ENCODE measurements around the gene C17orf107. TPM values are rescaled to one million over a fixed set of nuclear protein-coding genes. Genes with fewer than 3 reads are reported as not detected.
A peak's percentile ranks its signal among the peaks of the same experiment; 100 is the strongest.

Gene C17orf107
- total and polyA plus RNA-seq, 2 of the 13 experiments (the other 11 are each of a cell fraction or from before 2014, with no cell fraction given), result 0.20 to 0.59 TPM

- ATAC-seq, result no peak
Measured at GRCh38 chr17:4898927-4899326, 409 bp upstream of the C17orf107 start.

DNA sequence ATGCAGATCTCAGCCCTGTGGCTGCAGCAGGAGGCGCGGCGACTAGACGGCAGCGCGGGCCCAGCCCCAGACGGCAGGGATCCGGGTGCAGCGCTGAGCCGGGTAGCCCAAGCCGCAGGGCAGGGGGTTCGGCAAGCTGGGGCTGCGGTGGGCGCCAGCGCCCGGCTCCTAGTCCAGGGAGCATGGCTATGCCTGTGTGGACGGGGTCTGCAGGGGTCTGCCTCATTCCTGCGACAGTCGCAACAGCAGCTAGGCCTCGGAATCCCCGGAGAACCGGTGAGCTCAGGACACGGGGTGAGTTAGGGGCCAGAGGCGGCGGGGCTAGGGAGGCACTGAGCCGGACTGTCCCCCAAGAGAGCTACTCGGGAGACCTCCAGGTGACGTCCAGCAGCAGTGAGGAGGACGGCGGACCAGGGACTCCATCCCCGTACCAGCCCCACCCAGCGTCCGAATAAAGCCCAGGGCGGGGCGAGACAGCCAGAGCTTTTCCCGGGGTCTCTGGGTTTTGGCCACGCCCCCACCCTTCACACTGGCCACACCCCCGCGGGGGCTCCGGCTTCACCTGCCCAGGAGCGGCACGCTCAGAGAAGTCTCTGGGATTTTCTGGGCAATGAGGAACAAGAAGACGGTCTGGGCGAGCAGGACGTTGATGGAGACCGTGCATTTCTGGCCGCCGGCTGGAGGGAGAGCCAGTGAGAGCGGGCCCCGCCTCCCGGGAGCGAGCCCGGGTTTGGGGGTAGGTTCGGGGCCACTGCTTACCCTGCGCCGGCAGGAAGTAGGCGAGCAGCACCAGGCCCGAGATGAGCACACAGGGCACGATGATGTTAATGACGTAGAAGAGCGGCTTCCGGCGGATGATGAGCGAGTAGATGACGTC is 1.1 kb downstream of the C17orf107 start:
- intact Hi-C loops (cut with micrococcal nuclease; ENCODE audit: unreplicated experiment), result loop anchor here (10.0 kb wide), 1 partner anchor 164 kb away; no protein-coding TSS in a partner anchor
- POLR2A ChIA-PET, result no interaction called here
- no peak for DNase-seq (ENCODE audit: low spot score)

More at GRCh38 chr17:4898927-4899326, 409 bp upstream of the C17orf107 start:
- no peak overlapping the region for H2AFZ ChIP-seq (ENCODE audit: low read length)
- no peaks in the 10 kb centered on the region for H3K79me2 ChIP-seq (ENCODE audit: insufficient read depth, low read length)
- H3K9me3 ChIP-seq (ENCODE audit: low read length), result no peaks in the 10 kb centered on the region
- in situ Hi-C loops (cut with HindIII; ENCODE audit: extremely low pct_ligation_motif_present, low pct_unique_long_range_greater_than_20kb), result loop anchor here (10.0 kb wide), 1 partner anchor 344 kb away; the partner anchor contains the start of gene MYBBP1A
- H3K9ac ChIP-seq (ENCODE audit: insufficient read depth, low read depth, low read length), result no peak overlapping the region
- no peaks in the 10 kb centered on the region for H4K20me1 ChIP-seq (ENCODE audit: insufficient read depth, low read length)
- peak; percentile 95 for TF ChIP-seq AGO2 (optimal IDR thresholded peaks at IDR 0.05; ENCODE audit: low read depth, low read length)
- TF ChIP-seq, protein P1, sequence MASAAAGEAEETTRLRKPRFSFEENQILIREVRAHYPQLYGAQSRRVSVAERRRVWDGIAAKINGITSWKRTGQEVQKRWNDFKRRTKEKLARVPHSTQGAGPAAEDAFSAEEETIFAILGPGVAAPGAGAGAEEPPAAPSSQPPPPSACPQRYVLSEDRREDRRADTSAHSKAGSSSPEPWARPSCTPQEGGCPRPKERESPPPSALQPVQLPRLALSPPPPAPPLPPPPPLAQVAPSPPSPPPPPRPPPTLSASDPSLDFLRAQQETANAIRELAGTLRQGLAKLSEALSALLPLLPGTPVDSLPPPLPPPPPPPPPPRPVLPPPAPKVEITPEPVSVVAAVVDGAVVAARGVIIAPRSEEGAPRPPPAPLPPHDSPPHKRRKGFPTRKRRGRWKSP (CRISPR knock-in tag; IDR thresholded peaks at IDR 0.05), result no peak
- no peak for TF ChIP-seq ZNF761 (CRISPR knock-in tag; conservative IDR thresholded peaks at IDR 0.05)
- TF ChIP-seq STAG1 (CRISPR knock-in tag; IDR thresholded peaks at IDR 0.05), result no peak
- TF ChIP-seq NR2F1 (CRISPR knock-in tag; IDR thresholded peaks at IDR 0.05), result no peak
- no peak for TF ChIP-seq NCOA1 (CRISPR knock-in tag; IDR thresholded peaks at IDR 0.05)
- TF ChIP-seq POLR2A (IDR thresholded peaks at IDR 0.05; ENCODE audit: insufficient read depth in 1 of 2, low read depth in 2 of 2, low read length in 2 of 2), result 0 out of 4 replicates have a peak, but pooled peaks of 1 of the 2 experiments have one; percentile 4
- no peak for TF ChIP-seq ZNF235 (CRISPR knock-in tag; IDR thresholded peaks at IDR 0.05; ENCODE audit: borderline replicate concordance)
- no peak overlapping the region for H3K27ac ChIP-seq (ENCODE audit: extremely low read length, insufficient read depth, low read length)
- 93% methylated on average over 25 of the region's 34 CpGs for WGBS (ENCODE audit: low lambda C conversion rate)
- ChIA-PET POLR2A (no interaction called here), CTCF (ENCODE audit: low intra/inter-chr PET ratio, low total read pairs) (no interaction called here)
- no peak for DNase-seq (ENCODE audit: low spot score)
- no peak for FAIRE-seq
- BruUV-seq (replicated peaks), result no TSS peak
- no peaks in the 10 kb centered on the region for H3K27me3 ChIP-seq (ENCODE audit: control insufficient read depth in 1 of 2, insufficient read depth in 2 of 2, low read length in 2 of 2)
- no peak overlapping the region for H3K4me2 ChIP-seq (ENCODE audit: low read depth, low read length)
- H3K36me3 ChIP-seq (replicated peaks in 1 of 2; ENCODE audit: control insufficient read depth in 1 of 2, insufficient read depth in 2 of 2, low read length in 2 of 2), result peaks cover 20 to 35% of the 10 kb centered on the region in 2 experiments; a peak in 4 of 5 replicates
- H3K4me1 ChIP-seq (ENCODE audit: insufficient read depth, low read length), result peaks cover 12% of the 10 kb centered on the region
- no peak overlapping the region for H3K4me3 ChIP-seq (replicated peaks in 1 of 3; ENCODE audit: insufficient read depth in 1 of 3, low read depth in 2 of 3, low read length in 3 of 3)
- intact Hi-C loops (cut with micrococcal nuclease; ENCODE audit: unreplicated experiment), result no loop called here

More for the DNA sequence above, 1.1 kb downstream of the C17orf107 start:
- BruUV-seq (replicated peaks), result no TSS peak
- Histone ChIP-seq H4K20me1 (ENCODE audit: insufficient read depth, low read length) (no peaks in the 10 kb centered on the region), H3K9me3 (ENCODE audit: low read length) (no peaks in the 10 kb centered on the region), H3K4me3 (replicated peaks in 1 of 3; ENCODE audit: insufficient read depth in 1 of 3, low read depth in 2 of 3, low read length in 3 of 3) (no peak overlapping the region), H3K9ac (ENCODE audit: insufficient read depth, low read depth, low read length) (no peak overlapping the region), H2AFZ (ENCODE audit: low read length) (no peak overlapping the region), H3K27me3 (ENCODE audit: control insufficient read depth in 1 of 2, insufficient read depth in 2 of 2, low read length in 2 of 2) (no peaks in the 10 kb centered on the region), H3K79me2 (ENCODE audit: insufficient read depth, low read length) (no peaks in the 10 kb centered on the region), H3K4me1 (ENCODE audit: insufficient read depth, low read length) (peaks cover 27% of the 10 kb centered on the region), H3K27ac (ENCODE audit: extremely low read length, insufficient read depth, low read length) (no peak overlapping the region), H3K36me3 (replicated peaks in 1 of 2; ENCODE audit: control insufficient read depth in 1 of 2, insufficient read depth in 2 of 2, low read length in 2 of 2) (peaks cover 11 to 20% of the 10 kb centered on the region in 2 experiments; a peak in 4 of 5 replicates), H3K4me2 (ENCODE audit: low read depth, low read length) (no peak overlapping the region)
- in situ Hi-C loops (cut with HindIII; ENCODE audit: extremely low pct_ligation_motif_present, low pct_unique_long_range_greater_than_20kb), result loop anchor here (10.0 kb wide), 1 partner anchor 154 kb away; no protein-coding TSS in a partner anchor
- TF ChIP-seq MAF1 (CRISPR knock-in tag; IDR thresholded peaks at IDR 0.05; ENCODE audit: borderline replicate concordance), result no peak
- TF ChIP-seq RFX3 (CRISPR knock-in tag; IDR thresholded peaks at IDR 0.05), result no peak
- no peak for TF ChIP-seq TARDBP (CRISPR knock-in tag; IDR thresholded peaks at IDR 0.05)
- TF ChIP-seq AGO2 (optimal IDR thresholded peaks at IDR 0.05; ENCODE audit: low read depth, low read length), result peak; percentile 7
- no peak for TF ChIP-seq ISL2 (CRISPR knock-in tag; IDR thresholded peaks at IDR 0.05)
- CTCF ChIA-PET (ENCODE audit: low intra/inter-chr PET ratio, low total read pairs), result no interaction called here
- FAIRE-seq, result no peak
- ATAC-seq, result no peak
- 97% methylated on average over 31 of the region's 65 CpGs for WGBS (ENCODE audit: low lambda C conversion rate)

Data from HepG2 (cell line).